GM21367 (cell line): ENCODE results near the gene CHST5.

Experiments used
- ATAC-seq: cut with Tn5 transposase; IDR thresholded peaks from one replicate; pipeline ENCODE4 v1.9.1; 2021; ENCODE audit not compliant: unreplicated experiment

CHST5 gene

DNA sequence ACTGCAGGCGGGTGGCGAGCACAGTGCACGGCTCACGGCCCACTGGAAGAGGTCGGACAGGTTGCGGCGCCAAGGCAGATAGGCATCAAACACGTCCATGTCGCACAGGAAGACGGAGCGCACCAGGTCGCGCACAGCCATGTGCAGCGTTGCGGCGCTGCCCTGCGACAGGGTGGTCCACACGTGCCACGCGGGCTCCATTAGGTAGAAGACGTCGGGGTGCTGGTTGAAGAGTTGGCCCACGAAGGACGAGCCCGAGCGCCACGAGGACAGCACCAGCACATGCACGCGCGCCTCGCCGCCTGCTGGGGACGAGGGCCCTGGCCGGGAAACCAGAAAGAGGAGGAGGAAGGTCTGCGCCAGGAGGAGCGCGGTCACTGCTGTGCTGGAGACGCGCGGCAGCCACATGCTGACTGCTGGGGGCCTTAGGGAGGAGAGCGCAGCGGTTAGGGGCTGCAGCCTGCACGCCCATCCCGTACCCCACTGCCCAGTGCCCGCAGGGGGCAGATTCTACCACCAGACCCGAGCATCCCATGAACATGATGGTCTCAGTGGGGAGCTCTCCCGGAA, 56.4 kb downstream of the CHST5 start:
- ATAC-seq, result no peak
